ENCODE results near the gene FERMT3. TPM values are rescaled to one million over a fixed set of nuclear protein-coding genes. Genes with fewer than 3 reads are reported as not detected.
A peak's percentile ranks its signal among the peaks of the same experiment; 100 is the strongest.

Gene FERMT3
- total RNA-seq, 1 experiment from 2014 or later, result 10.6 TPM

GRCh38 chr11:64244966-64245365, 38.4 kb downstream of the FERMT3 start:
- H3K4me1 Mint-ChIP-seq, result peaks cover 40 to 48% of the 10 kb centered on the region in 2 experiments
- Histone ChIP-seq H3K4me2 (ENCODE audit: insufficient read depth, insufficient read length, low read length) (peak overlapping the region; percentile 39), H3T11ph (ENCODE audit: low read length) (no peak overlapping the region), H2BK15ac (ENCODE audit: low read depth, low read length) (no peak overlapping the region), H3K79me2 (ENCODE audit: insufficient read depth, low read length) (peaks cover 9% of the 10 kb centered on the region; the same call in 1 of the 2 replicates), H4K5ac (ENCODE audit: insufficient read length, low read depth, low read length) (no peak overlapping the region), H3K23me2 (ENCODE audit: insufficient read length, low read depth, low read length, poor library complexity, severe bottlenecking) (peaks cover 21% of the 10 kb centered on the region), H3K4ac (ENCODE audit: low read depth, low read length) (no peak overlapping the region), H3K27me3 (ENCODE audit: insufficient read depth, low read length) (no peaks in the 10 kb centered on the region), H3K14ac (ENCODE audit: insufficient read depth, low read length) (no peak overlapping the region), H4K91ac (ENCODE audit: insufficient read length, low read depth, low read length) (no peak overlapping the region), H3K9me3 (ENCODE audit: control insufficient read depth, low read depth, low read length) (no peaks in the 10 kb centered on the region), H2AK5ac (ENCODE audit: insufficient read length, low read length) (no peak overlapping the region), H2AFZ (ENCODE audit: low read length) (no peak overlapping the region), H3K56ac (ENCODE audit: insufficient read length, low read depth, low read length) (no peak overlapping the region), H2BK12ac (ENCODE audit: insufficient read length, low read depth, low read length) (no peak overlapping the region), H3K79me1 (ENCODE audit: insufficient read depth, low read depth, low read length, poor library complexity, severe bottlenecking) (no peaks in the 10 kb centered on the region), H3K9ac (ENCODE audit: extremely low read depth, insufficient read length, low read length) (no peak overlapping the region), H2BK120ac (ENCODE audit: low read depth, low read length, poor library complexity, severe bottlenecking) (no peak overlapping the region), H3K4me1 (ENCODE audit: insufficient read depth, low read length) (peaks cover 7% of the 10 kb centered on the region; the same call in 1 of the 2 replicates), H4K20me1 (ENCODE audit: control insufficient read depth, insufficient read depth, insufficient read length) (no peaks in the 10 kb centered on the region), H2BK5ac (ENCODE audit: insufficient read length, low read length) (no peak overlapping the region), H2BK20ac (ENCODE audit: low read depth, low read length, poor library complexity, severe bottlenecking) (no peak overlapping the region), H4K8ac (replicated peaks; ENCODE audit: insufficient read length, low read depth, low read length) (no peak overlapping the region), H3K27ac (ENCODE audit: insufficient read length, low read depth, low read length) (no peak overlapping the region), H3K18ac (ENCODE audit: insufficient read length, low read depth, low read length) (no peak overlapping the region), H3K23ac (ENCODE audit: insufficient read length, low read depth, low read length) (no peak overlapping the region)
- no peak for TF ChIP-seq CTCF (conservative IDR thresholded peaks at IDR 0.05)
- no peaks in the 10 kb centered on the region for H3K27me3 Mint-ChIP-seq (ENCODE audit: low read depth)
- H3K4me3 Mint-ChIP-seq, result peak overlapping the region; percentile 88 to 94
- no peak for DNase-seq
- H3K36me3 Mint-ChIP-seq (ENCODE audit: insufficient read depth in 1 of 3, low read depth in 3 of 3), result peaks cover 12 to 22% (median 13%) of the 10 kb centered on the region in 3 experiments
- no CpG with 5 or more reads among the region's 6 CpGs for WGBS (ENCODE audit: extremely low coverage, insufficient read length, low lambda C conversion rate)
- no peaks in the 10 kb centered on the region; a peak in 1 of 5 replicates for H3K9me3 Mint-ChIP-seq
- H3K27ac Mint-ChIP-seq, result peak overlapping the region in 1 of 3 experiments; percentile 48; a peak in 1 of 7 replicates
